ENCODE results near the gene CDS1.

CDS1 gene

GRCh38 chr4:84689197-84689596 is 106.3 kb downstream of the CDS1 start:
- no peak for DNase-seq (ENCODE audit: insufficient read length, low spot score)
- no peak for TF ChIP-seq CTCF (IDR thresholded peaks at IDR 0.05; ENCODE audit: insufficient read depth, missing control alignments)
- FAIRE-seq = no peak

- no peak for TF ChIP-seq CTCF (IDR thresholded peaks at IDR 0.05; ENCODE audit: insufficient read depth, missing control alignments)
- no peak for DNase-seq (ENCODE audit: insufficient read length, low spot score)
- FAIRE-seq = no peak
These were observed 107.6 kb downstream of the CDS1 start for GRCh38 chr4:84690481-84690880.

GRCh38 chr4:84691170-84691691 is 108.3 kb downstream of the CDS1 start:
- FAIRE-seq = no peak

GRCh38 chr4:84691800-84692199 is 108.9 kb downstream of the CDS1 start:
- no peak for FAIRE-seq
- no peak for DNase-seq (ENCODE audit: insufficient read length, low spot score)
- TF ChIP-seq CTCF (IDR thresholded peaks at IDR 0.05; ENCODE audit: insufficient read depth, missing control alignments) = no peak

More at GRCh38 chr4:84691170-84691691, 108.3 kb downstream of the CDS1 start:
- no peak for TF ChIP-seq CTCF (IDR thresholded peaks at IDR 0.05; ENCODE audit: insufficient read depth, missing control alignments)
- no peak for DNase-seq (ENCODE audit: insufficient read length, low spot score)

GRCh38 chr4:84697159-84697558 is 114.2 kb downstream of the CDS1 start:
- no peak for TF ChIP-seq CTCF (IDR thresholded peaks at IDR 0.05; ENCODE audit: insufficient read depth, missing control alignments)
- DNase-seq (ENCODE audit: insufficient read length, low spot score) (no peak), FAIRE-seq (no peak)

- FAIRE-seq = no peak
- DNase-seq (ENCODE audit: insufficient read length, low spot score) = no peak
- TF ChIP-seq CTCF (IDR thresholded peaks at IDR 0.05; ENCODE audit: insufficient read depth, missing control alignments) = no peak
These were observed 114.8 kb downstream of the CDS1 start for GRCh38 chr4:84697615-84698201.

- TF ChIP-seq CTCF (IDR thresholded peaks at IDR 0.05; ENCODE audit: insufficient read depth, missing control alignments) = no peak
- FAIRE-seq (no peak), DNase-seq (ENCODE audit: insufficient read length, low spot score) (no peak)
These were observed 116.2 kb downstream of the CDS1 start for GRCh38 chr4:84699001-84699671.
